Body of pancreas (tissue), 4 donors: ENCODE results near the gene LAMA5.

Experiments
- POLR2A ChIP-seq, 3 donors: fragments of 450-650 bp; IDR thresholded peaks; one replicate each; pipeline ENCODE4 v1.6.1; 2016; ENCODE audit warnings: antibody characterized with exemption in 3 of 3, mild to moderate bottlenecking in 2 of 3
- TF ChIP-seq, protein P1 (sequence below), 7 experiments: fragments of 450-650 bp in 4 of 7; fragments of 200-600 bp in 3 of 7; sonication (generic) in 3 of 7; IDR thresholded peaks; one replicate each; pipeline ENCODE4 v1.5.1; 2016 to 2019; ENCODE audit warnings: antibody characterized with exemption in 7 of 7

- TF ChIP-seq, protein P1, sequence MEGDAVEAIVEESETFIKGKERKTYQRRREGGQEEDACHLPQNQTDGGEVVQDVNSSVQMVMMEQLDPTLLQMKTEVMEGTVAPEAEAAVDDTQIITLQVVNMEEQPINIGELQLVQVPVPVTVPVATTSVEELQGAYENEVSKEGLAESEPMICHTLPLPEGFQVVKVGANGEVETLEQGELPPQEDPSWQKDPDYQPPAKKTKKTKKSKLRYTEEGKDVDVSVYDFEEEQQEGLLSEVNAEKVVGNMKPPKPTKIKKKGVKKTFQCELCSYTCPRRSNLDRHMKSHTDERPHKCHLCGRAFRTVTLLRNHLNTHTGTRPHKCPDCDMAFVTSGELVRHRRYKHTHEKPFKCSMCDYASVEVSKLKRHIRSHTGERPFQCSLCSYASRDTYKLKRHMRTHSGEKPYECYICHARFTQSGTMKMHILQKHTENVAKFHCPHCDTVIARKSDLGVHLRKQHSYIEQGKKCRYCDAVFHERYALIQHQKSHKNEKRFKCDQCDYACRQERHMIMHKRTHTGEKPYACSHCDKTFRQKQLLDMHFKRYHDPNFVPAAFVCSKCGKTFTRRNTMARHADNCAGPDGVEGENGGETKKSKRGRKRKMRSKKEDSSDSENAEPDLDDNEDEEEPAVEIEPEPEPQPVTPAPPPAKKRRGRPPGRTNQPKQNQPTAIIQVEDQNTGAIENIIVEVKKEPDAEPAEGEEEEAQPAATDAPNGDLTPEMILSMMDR (IDR thresholded peaks at IDR 0.05) = no peak
- no peak for TF ChIP-seq POLR2A (IDR thresholded peaks at IDR 0.05)
These were observed 23.0 kb downstream of the LAMA5 start for GRCh38 chr20:62344092-62344491.
